ENCODE measurements around the gene LTF.
"Not testable (repeated sequence)": the region's sequence is repeated elsewhere in the genome, so short reads cannot be mapped to it uniquely, and the experiment has no call there.

Gene LTF

DNA sequence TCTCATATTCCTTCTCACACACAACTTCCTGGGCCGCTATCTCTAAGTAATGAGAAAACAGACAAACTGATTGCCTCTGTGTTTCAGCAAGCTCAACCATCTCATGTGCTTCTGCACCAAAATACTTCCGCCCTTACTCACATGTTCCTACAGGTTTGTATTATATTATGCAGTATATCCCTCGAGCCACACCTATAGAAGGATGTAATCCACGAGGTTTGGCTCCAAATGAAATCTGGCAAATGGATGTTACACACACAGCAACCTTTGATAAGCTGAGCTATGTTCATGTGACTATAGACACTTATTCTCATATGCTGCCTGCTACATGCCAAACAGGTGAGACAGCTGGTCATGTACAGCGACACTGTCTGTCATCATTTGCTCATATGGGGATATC, 35.0 kb downstream of the LTF start:
- Histone ChIP-seq H3K27ac (ENCODE audit: low read length) (no peak overlapping the region), H4K20me1 (ENCODE audit: insufficient read depth, low read length) (no peaks in the 10 kb centered on the region), H3K79me2 (ENCODE audit: low read length) (no peaks in the 10 kb centered on the region), H3K4me3 (ENCODE audit: low read length) (no peak overlapping the region), H3K36me3 (replicated peaks; ENCODE audit: low read depth, low read length) (no peaks in the 10 kb centered on the region), H3K4me2 (ENCODE audit: low read length) (no peak overlapping the region), H3K9me3 (ENCODE audit: insufficient read depth, low read length) (no peaks in the 10 kb centered on the region), H2AFZ (ENCODE audit: low read depth, low read length) (no peak overlapping the region), H3K9ac (ENCODE audit: low read length) (no peak overlapping the region), H3K27me3 (ENCODE audit: low read depth, low read length) (peaks cover 44% of the 10 kb centered on the region), H3K4me1 (ENCODE audit: low read length) (no peaks in the 10 kb centered on the region)
- TF ChIP-seq, protein P1, sequence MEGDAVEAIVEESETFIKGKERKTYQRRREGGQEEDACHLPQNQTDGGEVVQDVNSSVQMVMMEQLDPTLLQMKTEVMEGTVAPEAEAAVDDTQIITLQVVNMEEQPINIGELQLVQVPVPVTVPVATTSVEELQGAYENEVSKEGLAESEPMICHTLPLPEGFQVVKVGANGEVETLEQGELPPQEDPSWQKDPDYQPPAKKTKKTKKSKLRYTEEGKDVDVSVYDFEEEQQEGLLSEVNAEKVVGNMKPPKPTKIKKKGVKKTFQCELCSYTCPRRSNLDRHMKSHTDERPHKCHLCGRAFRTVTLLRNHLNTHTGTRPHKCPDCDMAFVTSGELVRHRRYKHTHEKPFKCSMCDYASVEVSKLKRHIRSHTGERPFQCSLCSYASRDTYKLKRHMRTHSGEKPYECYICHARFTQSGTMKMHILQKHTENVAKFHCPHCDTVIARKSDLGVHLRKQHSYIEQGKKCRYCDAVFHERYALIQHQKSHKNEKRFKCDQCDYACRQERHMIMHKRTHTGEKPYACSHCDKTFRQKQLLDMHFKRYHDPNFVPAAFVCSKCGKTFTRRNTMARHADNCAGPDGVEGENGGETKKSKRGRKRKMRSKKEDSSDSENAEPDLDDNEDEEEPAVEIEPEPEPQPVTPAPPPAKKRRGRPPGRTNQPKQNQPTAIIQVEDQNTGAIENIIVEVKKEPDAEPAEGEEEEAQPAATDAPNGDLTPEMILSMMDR (IDR thresholded peaks at IDR 0.05; ENCODE audit: low read depth, low read length) = no peak
- no peak for TF ChIP-seq EZH2phosphoT487 (IDR thresholded peaks at IDR 0.05; ENCODE audit: low read depth)

DNA sequence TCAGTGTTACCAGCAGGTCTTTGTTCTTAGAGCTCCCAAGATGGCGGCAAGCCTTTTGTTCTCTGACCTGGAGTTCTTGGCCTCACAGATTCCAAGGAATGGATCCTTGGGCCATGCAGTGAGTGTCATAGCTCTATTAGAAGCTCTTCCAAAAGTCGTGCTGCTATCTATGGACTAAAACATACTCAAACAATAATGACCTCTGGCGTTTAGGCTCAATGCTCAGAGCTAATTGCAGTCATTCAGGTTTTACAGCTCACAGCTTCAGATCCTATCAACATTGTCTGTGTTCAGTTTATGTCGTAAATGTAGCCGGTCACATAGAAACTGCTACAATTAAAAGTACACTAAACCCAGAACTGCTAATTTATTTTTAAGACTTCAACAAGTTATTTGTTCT, 35.5 kb downstream of the LTF start:
- no peak overlapping the region for H3K4me2 ChIP-seq (ENCODE audit: low read length)
- no peaks in the 10 kb centered on the region for H3K9me3 ChIP-seq (ENCODE audit: insufficient read depth, low read length)
- no peak overlapping the region for H2AFZ ChIP-seq (ENCODE audit: low read depth, low read length)
- H3K36me3 ChIP-seq (replicated peaks; ENCODE audit: low read depth, low read length) = no peaks in the 10 kb centered on the region
- TF ChIP-seq EZH2phosphoT487 (IDR thresholded peaks at IDR 0.05; ENCODE audit: low read depth) = no peak
- TF ChIP-seq, protein P1 (IDR thresholded peaks at IDR 0.05; ENCODE audit: low read depth, low read length) = no peak
- H4K20me1 ChIP-seq (ENCODE audit: insufficient read depth, low read length) = no peaks in the 10 kb centered on the region
- H3K27ac ChIP-seq (ENCODE audit: low read length) = no peak overlapping the region
- H3K79me2 ChIP-seq (ENCODE audit: low read length) = no peaks in the 10 kb centered on the region
- peaks cover 44% of the 10 kb centered on the region for H3K27me3 ChIP-seq (ENCODE audit: low read depth, low read length)
- no peaks in the 10 kb centered on the region for H3K4me1 ChIP-seq (ENCODE audit: low read length)
- no peak overlapping the region for H3K9ac ChIP-seq (ENCODE audit: low read length)
- H3K4me3 ChIP-seq (ENCODE audit: low read length) = no peak overlapping the region

DNA sequence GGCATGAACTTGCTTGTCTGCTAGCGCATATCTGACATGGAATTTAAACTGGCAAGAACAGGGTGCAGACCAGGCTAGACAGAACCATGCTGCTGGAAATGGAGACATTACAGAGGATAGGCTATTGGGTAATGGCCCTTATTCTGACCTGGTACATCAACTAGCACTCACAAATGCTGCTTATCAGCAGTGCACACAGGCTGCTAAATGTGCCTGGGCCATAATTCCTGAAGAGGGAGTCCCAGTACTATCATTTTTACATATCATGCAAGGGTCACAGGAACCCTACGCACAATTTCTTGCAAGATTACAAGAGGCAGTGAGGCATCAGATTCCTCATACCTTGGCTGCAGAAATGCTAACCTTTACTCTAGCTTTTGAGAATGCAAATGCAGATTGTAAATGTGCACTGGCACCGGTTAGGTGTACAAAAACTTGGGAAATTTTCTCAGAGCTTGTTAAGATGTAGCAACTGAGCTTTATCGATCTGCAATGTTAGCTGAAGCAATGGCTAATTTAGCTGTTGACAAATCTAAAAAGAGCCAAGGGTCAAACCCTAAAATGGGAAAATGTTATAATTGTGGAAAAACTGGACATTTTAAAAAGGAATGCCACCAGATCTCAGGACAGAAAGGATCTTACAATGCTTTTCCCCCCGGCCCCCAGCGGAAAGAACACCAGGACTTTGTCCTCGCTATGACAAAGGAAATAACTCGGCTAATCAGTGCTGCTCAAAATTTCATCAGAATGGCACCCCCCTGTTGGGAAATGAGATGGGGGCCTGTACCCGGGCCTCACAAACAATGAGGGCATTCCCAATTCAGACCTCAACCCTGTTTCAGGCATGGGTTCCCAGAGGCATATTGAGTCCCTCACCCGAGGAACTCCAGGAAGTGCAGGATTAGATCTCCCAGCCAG, 36.5 kb downstream of the LTF start:
- Histone ChIP-seq H3K4me1 (ENCODE audit: low read length) (no peaks in the 10 kb centered on the region), H3K4me2 (ENCODE audit: low read length) (no peak overlapping the region), H2AFZ (ENCODE audit: low read depth, low read length) (no peak overlapping the region), H3K27me3 (ENCODE audit: low read depth, low read length) (peaks cover 46% of the 10 kb centered on the region), H3K4me3 (ENCODE audit: low read length) (no peak overlapping the region), H3K9me3 (ENCODE audit: insufficient read depth, low read length) (no peaks in the 10 kb centered on the region), H3K79me2 (ENCODE audit: low read length) (no peaks in the 10 kb centered on the region), H4K20me1 (ENCODE audit: insufficient read depth, low read length) (no peaks in the 10 kb centered on the region), H3K9ac (ENCODE audit: low read length) (no peak overlapping the region), H3K27ac (ENCODE audit: low read length) (no peak overlapping the region), H3K36me3 (replicated peaks; ENCODE audit: low read depth, low read length) (no peaks in the 10 kb centered on the region)
- TF ChIP-seq EZH2phosphoT487 (IDR thresholded peaks at IDR 0.05; ENCODE audit: low read depth) = no peak
- TF ChIP-seq, protein P1 (IDR thresholded peaks at IDR 0.05; ENCODE audit: low read depth, low read length) = no peak

DNA sequence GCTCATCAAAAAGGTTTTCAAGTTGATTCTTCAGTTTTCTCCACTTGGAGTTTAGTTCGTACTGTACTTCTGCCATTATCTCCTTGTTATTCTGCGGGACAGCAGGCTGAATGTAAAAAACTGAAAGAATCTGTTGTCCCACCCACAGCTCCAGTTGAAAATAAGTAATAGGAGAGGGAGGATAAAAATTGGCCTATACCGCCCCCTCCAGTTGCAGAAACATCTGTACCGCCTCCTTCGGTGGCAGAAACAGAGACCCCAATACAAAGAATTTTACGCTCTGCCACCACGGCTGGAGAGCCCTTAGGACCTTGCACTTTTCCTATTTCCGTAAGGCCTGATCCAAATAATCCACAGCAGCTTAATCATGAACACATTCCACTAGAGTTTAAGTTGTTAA, 37.3 kb downstream of the LTF start:
- H3K36me3 ChIP-seq (replicated peaks; ENCODE audit: low read depth, low read length); H3K4me2 ChIP-seq (ENCODE audit: low read length); H3K4me1 ChIP-seq (ENCODE audit: low read length); H3K79me2 ChIP-seq (ENCODE audit: low read length); H3K9ac ChIP-seq (ENCODE audit: low read length); H3K4me3 ChIP-seq (ENCODE audit: low read length); H3K9me3 ChIP-seq (ENCODE audit: insufficient read depth, low read length); H2AFZ ChIP-seq (ENCODE audit: low read depth, low read length); H3K27ac ChIP-seq (ENCODE audit: low read length); H4K20me1 ChIP-seq (ENCODE audit: insufficient read depth, low read length): not testable (repeated sequence)
- TF ChIP-seq, protein P1 (IDR thresholded peaks at IDR 0.05; ENCODE audit: low read depth, low read length) = peak; percentile 33
- H3K27me3 ChIP-seq (ENCODE audit: low read depth, low read length) = peaks cover 46% of the 10 kb centered on the region

DNA sequence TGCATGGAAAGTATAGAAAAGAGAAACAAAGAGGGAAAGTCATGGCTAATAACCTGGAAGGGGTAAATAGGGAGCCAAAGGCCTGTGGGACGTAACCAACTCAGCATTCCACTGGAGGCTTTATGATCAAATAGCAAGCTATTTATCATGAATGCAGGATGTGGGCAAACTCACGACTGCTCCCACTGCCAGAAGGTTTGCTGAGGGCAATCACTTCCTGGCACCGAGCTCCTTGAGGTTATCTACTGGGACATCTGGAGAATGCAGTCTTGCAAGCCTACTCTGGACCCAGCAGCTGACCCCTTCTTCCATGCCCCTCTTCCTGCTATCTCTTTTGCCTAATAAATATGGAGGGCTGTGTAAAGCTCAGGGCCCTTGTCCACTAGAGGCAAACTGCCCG, 38.2 kb downstream of the LTF start:
- not testable (repeated sequence) for H3K36me3 ChIP-seq (replicated peaks; ENCODE audit: low read depth, low read length); H2AFZ ChIP-seq (ENCODE audit: low read depth, low read length); H3K27ac ChIP-seq (ENCODE audit: low read length); H3K79me2 ChIP-seq (ENCODE audit: low read length); H3K4me1 ChIP-seq (ENCODE audit: low read length); H3K9me3 ChIP-seq (ENCODE audit: insufficient read depth, low read length); H3K4me3 ChIP-seq (ENCODE audit: low read length); H4K20me1 ChIP-seq (ENCODE audit: insufficient read depth, low read length); H3K9ac ChIP-seq (ENCODE audit: low read length); H3K4me2 ChIP-seq (ENCODE audit: low read length)
- peaks cover 46% of the 10 kb centered on the region for H3K27me3 ChIP-seq (ENCODE audit: low read depth, low read length)

All from OCI-LY3 (cell line).